Activated CD8-positive, alpha-beta T cell treated with anti-CD3 and anti-CD28 coated beads, Interleukin-2, amount 10 ng/mL, durations not matched to agents 7 days and 5 days (primary cell): Measurements from ENCODE around the gene GLIS1. TPM values are rescaled to one million over a fixed set of nuclear protein-coding genes. Genes with fewer than 3 reads are reported as not detected.

Experiments used
- ATAC-seq: fragments of 150-1000 bp; cut with Tn5 transposase; one replicate; pipeline ENCODE4 v1.10.0; 2021; ENCODE audit warnings: moderate library complexity
- CTCF ChIA-PET: fragments of 350-600 bp; sonication (Branson Sonifier 250); formaldehyde crosslinking; loops from one replicate; lab custom pipeline; 2021; ENCODE audit warnings: antibody characterized with exemption; lab: Charles Lee
- POLR2A ChIA-PET: fragments of 350-600 bp; sonication (Branson Sonifier 250); formaldehyde crosslinking; loops from one replicate; lab custom pipeline; 2021; ENCODE audit warnings: antibody characterized with exemption; lab: Charles Lee
- DNase-seq: peaks from one replicate; pipeline ENCODE4 v3.0.0-alpha.2; 2020
- H3K27ac Mint-ChIP-seq: one replicate; pipeline ENCODE4 v1.8.0; 2021; ENCODE audit warnings: mild to moderate bottlenecking, mixed read lengths
- H3K27me3 Mint-ChIP-seq: one replicate; pipeline ENCODE4 v1.8.0; 2021; ENCODE audit warnings: low read depth, mixed read lengths
- H3K36me3 Mint-ChIP-seq: one replicate; pipeline ENCODE4 v1.8.0; 2021; ENCODE audit warnings: low read depth, mixed read lengths
- H3K4me1 Mint-ChIP-seq: one replicate; pipeline ENCODE4 v1.8.0; 2021; ENCODE audit warnings: low read depth, mixed read lengths
- H3K4me3 Mint-ChIP-seq: one replicate; pipeline ENCODE4 v1.8.0; 2021; ENCODE audit warnings: mild to moderate bottlenecking, mixed read lengths
- H3K9me3 Mint-ChIP-seq: one replicate; pipeline ENCODE4 v1.8.0; 2022; ENCODE audit warnings: mixed read lengths; ENCODE audit not compliant: insufficient read depth
- total RNA-seq, 2 experiments: library from RNA; stranded (reverse); gene quantifications; one replicate each; pipeline ENCODE4 v1.2.3, GENCODE V29; 2021

Gene GLIS1
- total RNA-seq, 2 experiments from 2014 or later: not detected

GRCh38 chr1:53715478-53715877, 23.5 kb downstream of the GLIS1 start:
- Mint-ChIP-seq H3K36me3 (no peaks in the 10 kb centered on the region), H3K4me1 (no peaks in the 10 kb centered on the region), H3K9me3 (no peaks in the 10 kb centered on the region), H3K27ac (no peak overlapping the region), H3K27me3 (peaks cover 8% of the 10 kb centered on the region), H3K4me3 (no peak overlapping the region)
- DNase-seq (peak; percentile 26), ATAC-seq (peak; percentile 44)
- POLR2A ChIA-PET: no interaction called here
- CTCF ChIA-PET: interaction anchor here (0.8 to 1.1 kb wide), 3 partner anchors 36 to 244 kb away, joined by 3 to 5 read pairs (median 3); no protein-coding TSS in a partner anchor

GRCh38 chr1:53712276-53712675, 26.7 kb downstream of the GLIS1 start:
- H3K4me1 Mint-ChIP-seq: no peaks in the 10 kb centered on the region
- no peak for ATAC-seq
- no peaks in the 10 kb centered on the region for H3K9me3 Mint-ChIP-seq
- H3K4me3 Mint-ChIP-seq: no peak overlapping the region
- POLR2A ChIA-PET: no interaction called here
- no peak overlapping the region for H3K27ac Mint-ChIP-seq
- DNase-seq: no peak
- H3K27me3 Mint-ChIP-seq: no peaks in the 10 kb centered on the region
- no peaks in the 10 kb centered on the region for H3K36me3 Mint-ChIP-seq
- CTCF ChIA-PET: no interaction called here

GRCh38 chr1:53710584-53710983, 28.4 kb downstream of the GLIS1 start:
- Mint-ChIP-seq H3K27me3 (peaks cover 6% of the 10 kb centered on the region), H3K4me3 (no peak overlapping the region), H3K27ac (no peak overlapping the region), H3K36me3 (no peaks in the 10 kb centered on the region), H3K4me1 (no peaks in the 10 kb centered on the region), H3K9me3 (no peaks in the 10 kb centered on the region)
- ATAC-seq: no peak
- DNase-seq: no peak
- CTCF ChIA-PET: no interaction called here
- POLR2A ChIA-PET: no interaction called here

- POLR2A ChIA-PET: no interaction called here
- H3K9me3 Mint-ChIP-seq: no peaks in the 10 kb centered on the region
Observed at GRCh38 chr1:53708687-53709086, 30.3 kb downstream of the GLIS1 start.

GRCh38 chr1:53706356-53706755, 32.6 kb downstream of the GLIS1 start:
- H3K4me1 Mint-ChIP-seq: no peaks in the 10 kb centered on the region
- no peak overlapping the region for H3K4me3 Mint-ChIP-seq
- H3K27ac Mint-ChIP-seq: no peak overlapping the region
- POLR2A ChIA-PET: no interaction called here
- DNase-seq (no peak), ATAC-seq (no peak)
- H3K36me3 Mint-ChIP-seq: no peaks in the 10 kb centered on the region
- H3K9me3 Mint-ChIP-seq: no peaks in the 10 kb centered on the region
- peaks cover 6% of the 10 kb centered on the region for H3K27me3 Mint-ChIP-seq
- CTCF ChIA-PET: no interaction called here

More at GRCh38 chr1:53708687-53709086, 30.3 kb downstream of the GLIS1 start:
- Mint-ChIP-seq H3K27me3 (peaks cover 6% of the 10 kb centered on the region), H3K4me1 (no peaks in the 10 kb centered on the region), H3K4me3 (no peak overlapping the region), H3K27ac (no peak overlapping the region), H3K36me3 (no peaks in the 10 kb centered on the region)
- DNase-seq: no peak
- CTCF ChIA-PET: no interaction called here
- no peak for ATAC-seq

GRCh38 chr1:53705446-53706096, 33.4 kb downstream of the GLIS1 start:
- ChIA-PET POLR2A (no interaction called here), CTCF (no interaction called here)
- ATAC-seq: no peak
- peaks cover 6% of the 10 kb centered on the region for H3K27me3 Mint-ChIP-seq
- no peak for DNase-seq
- H3K9me3 Mint-ChIP-seq: no peaks in the 10 kb centered on the region
- H3K4me3 Mint-ChIP-seq: no peak overlapping the region
- H3K4me1 Mint-ChIP-seq: no peaks in the 10 kb centered on the region
- H3K36me3 Mint-ChIP-seq: no peaks in the 10 kb centered on the region
- H3K27ac Mint-ChIP-seq: no peak overlapping the region

GRCh38 chr1:53704804-53705445, 34.0 kb downstream of the GLIS1 start:
- Mint-ChIP-seq H3K9me3 (no peaks in the 10 kb centered on the region), H3K4me1 (no peaks in the 10 kb centered on the region), H3K36me3 (no peaks in the 10 kb centered on the region), H3K27ac (no peak overlapping the region), H3K4me3 (no peak overlapping the region), H3K27me3 (peaks cover 6% of the 10 kb centered on the region)
- no peak for ATAC-seq
- no peak for DNase-seq
- ChIA-PET POLR2A (no interaction called here), CTCF (no interaction called here)

GRCh38 chr1:53704304-53704703, 34.7 kb downstream of the GLIS1 start:
- H3K27ac Mint-ChIP-seq: no peak overlapping the region
- H3K4me1 Mint-ChIP-seq: no peaks in the 10 kb centered on the region
- ChIA-PET POLR2A (no interaction called here), CTCF (no interaction called here)
- no peak for ATAC-seq
- DNase-seq: no peak
- peaks cover 6% of the 10 kb centered on the region for H3K27me3 Mint-ChIP-seq
- no peaks in the 10 kb centered on the region for H3K36me3 Mint-ChIP-seq
- H3K4me3 Mint-ChIP-seq: no peak overlapping the region
- no peaks in the 10 kb centered on the region for H3K9me3 Mint-ChIP-seq

- Mint-ChIP-seq H3K4me3 (no peak overlapping the region), H3K36me3 (no peaks in the 10 kb centered on the region), H3K9me3 (no peaks in the 10 kb centered on the region), H3K4me1 (no peaks in the 10 kb centered on the region), H3K27me3 (peaks cover 6% of the 10 kb centered on the region), H3K27ac (no peak overlapping the region)
- ATAC-seq (no peak), DNase-seq (no peak)
- POLR2A ChIA-PET: no interaction called here
- CTCF ChIA-PET: no interaction called here
Observed at GRCh38 chr1:53703174-53703573, 35.8 kb downstream of the GLIS1 start.

- H3K27me3 Mint-ChIP-seq: peaks cover 6% of the 10 kb centered on the region
- ChIA-PET POLR2A (no interaction called here), CTCF (no interaction called here)
- H3K4me3 Mint-ChIP-seq: no peak overlapping the region
- DNase-seq: no peak
- H3K4me1 Mint-ChIP-seq: no peaks in the 10 kb centered on the region
- H3K27ac Mint-ChIP-seq: no peak overlapping the region
- no peaks in the 10 kb centered on the region for H3K9me3 Mint-ChIP-seq
- no peaks in the 10 kb centered on the region for H3K36me3 Mint-ChIP-seq
- no peak for ATAC-seq
Observed at GRCh38 chr1:53702341-53702740, 36.6 kb downstream of the GLIS1 start.

GRCh38 chr1:53700776-53701175, 38.2 kb downstream of the GLIS1 start:
- Mint-ChIP-seq H3K4me1 (no peaks in the 10 kb centered on the region), H3K36me3 (no peaks in the 10 kb centered on the region), H3K27me3 (no peaks in the 10 kb centered on the region), H3K27ac (no peak overlapping the region), H3K9me3 (no peaks in the 10 kb centered on the region), H3K4me3 (no peak overlapping the region)
- ATAC-seq: no peak
- no peak for DNase-seq
- ChIA-PET POLR2A (no interaction called here), CTCF (no interaction called here)

GRCh38 chr1:53699981-53700380, 39.0 kb downstream of the GLIS1 start:
- POLR2A ChIA-PET: no interaction called here
- H3K27ac Mint-ChIP-seq: no peak overlapping the region
- CTCF ChIA-PET: no interaction called here
- no peaks in the 10 kb centered on the region for H3K36me3 Mint-ChIP-seq
- no peak overlapping the region for H3K4me3 Mint-ChIP-seq
- ATAC-seq (no peak), DNase-seq (no peak)
- H3K4me1 Mint-ChIP-seq: no peaks in the 10 kb centered on the region
- H3K27me3 Mint-ChIP-seq: no peaks in the 10 kb centered on the region
- no peaks in the 10 kb centered on the region for H3K9me3 Mint-ChIP-seq
